Measurements from ENCODE around the gene TCEAL3. TPM values are rescaled to one million over a fixed set of nuclear protein-coding genes. Genes with fewer than 3 reads are reported as not detected.

TCEAL3 gene
- total RNA-seq: 11.1 and 16.3 TPM in 2 replicates

DNA sequence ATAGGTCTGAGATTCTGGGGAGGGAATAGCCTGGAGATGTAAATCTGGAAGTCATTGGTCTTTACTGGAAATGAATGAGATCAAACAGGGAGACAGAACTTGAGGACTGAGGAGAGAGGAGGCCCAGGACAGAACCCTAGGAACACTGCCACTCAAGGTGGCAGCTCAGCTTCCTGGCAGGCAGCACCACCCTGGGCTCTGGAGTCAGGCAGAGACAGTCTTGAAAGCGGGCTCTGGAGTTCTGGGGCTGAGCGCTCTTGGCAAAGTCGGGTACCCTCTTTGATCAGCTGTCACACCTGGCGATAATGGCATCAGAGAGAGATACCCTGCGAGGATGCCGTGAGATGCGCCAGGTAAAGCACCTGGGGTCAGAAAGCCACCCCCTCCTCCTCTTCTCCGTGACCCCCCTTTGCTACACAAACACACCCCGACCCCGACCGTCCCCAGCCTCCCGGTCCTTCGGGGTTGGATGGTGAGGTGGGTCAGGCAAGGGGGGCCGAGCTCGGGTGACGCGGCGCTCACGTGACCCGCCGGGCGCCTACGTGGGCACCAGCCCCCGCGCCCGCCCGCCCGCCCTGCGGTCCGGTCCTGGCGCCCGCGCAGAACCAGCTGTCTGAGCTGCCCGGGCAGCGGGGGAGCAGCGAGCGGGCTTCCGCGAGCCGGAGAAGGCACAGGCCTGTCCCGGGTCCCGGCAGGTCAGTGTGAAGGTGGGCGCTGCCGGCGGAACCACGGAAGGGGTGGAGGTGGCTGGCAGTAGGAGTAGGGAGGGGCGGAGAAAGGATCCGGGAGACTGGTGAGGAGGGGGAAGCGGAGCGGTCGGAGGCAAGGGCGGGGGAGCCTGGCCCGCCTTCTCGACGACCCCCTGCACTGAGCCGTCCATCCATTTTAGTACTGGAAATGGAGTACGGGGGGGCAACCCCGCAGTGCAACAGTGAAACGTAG, at the start of gene TCEAL3:
TCEAL3 (plus strand) TSS at position 600 of the 942 bp plus-strand sequence. CDS start 1,102 bp downstream, outside the sequence.

DNA sequence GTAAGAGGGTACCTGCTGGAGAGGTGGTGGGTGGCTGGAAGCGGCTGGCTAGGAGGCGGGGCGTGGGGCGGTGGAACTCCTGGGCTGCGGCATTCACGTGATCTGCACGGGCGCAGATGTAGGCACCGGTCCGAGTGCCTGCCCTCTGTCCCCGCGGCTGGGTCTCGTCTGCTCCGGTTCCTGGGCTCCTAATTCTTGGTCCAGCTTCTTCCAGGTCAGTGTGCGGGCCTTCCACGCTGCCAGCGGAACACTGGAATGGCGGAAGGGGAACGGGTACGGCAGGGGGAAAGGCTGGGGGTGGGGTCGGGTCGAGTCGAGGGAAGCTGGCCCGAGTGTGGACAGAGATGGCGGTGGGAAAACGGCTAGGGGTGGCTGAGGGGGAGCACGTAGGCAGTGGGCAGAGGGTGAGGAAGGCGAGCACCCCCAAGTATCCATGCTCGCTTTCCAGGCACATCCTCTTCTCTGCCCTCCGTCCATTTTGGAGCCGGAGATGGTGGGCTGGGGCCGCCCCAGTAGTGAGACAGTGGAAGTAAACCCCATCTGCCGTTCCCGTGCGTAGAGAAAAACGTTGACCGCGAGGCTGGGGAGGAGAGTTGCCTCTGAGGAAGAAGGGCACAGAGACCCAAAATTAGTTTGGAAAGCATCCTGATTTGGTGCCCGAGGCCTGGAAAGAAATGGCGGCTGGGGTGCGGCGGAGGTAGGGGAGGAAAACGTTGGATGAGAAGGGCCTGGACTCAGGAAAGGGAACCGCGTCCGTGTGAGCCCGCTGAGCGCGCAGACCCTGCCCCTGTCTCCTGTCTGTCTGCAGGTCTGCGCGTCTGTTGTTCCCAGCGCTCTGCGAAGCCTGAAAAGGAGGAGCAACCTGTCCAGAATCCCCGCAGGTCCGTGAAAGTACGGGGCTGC, 22.1 kb upstream of the TCEAL3 start, which contains the start of gene TCEAL4:
TCEAL4 (plus strand) TSS at position 105 of the 903 bp plus-strand sequence. CDS start 1,161 bp downstream, outside the sequence.

GRCh38 chrX:103628386-103629317, 20.9 kb downstream of the TCEAL3 start, which contains the start of gene TCEAL1:
TCEAL1 (plus strand) TSS chrX:103628975; CDS start chrX:103629917, 942 bp downstream.

Other genes starting within 250 kb of the TCEAL3 start
- gene BEX3, start 231.4 kb upstream of the TCEAL3 start, total RNA-seq: 210 and 275 TPM in 2 replicates
- 0.33 and 0.53 TPM in 2 replicates for gene RAB40A, start 88.5 kb upstream of the TCEAL3 start, total RNA-seq
- gene TCEAL4, start 22.4 kb upstream of the TCEAL3 start, total RNA-seq: 35.0 and 35.9 TPM in 2 replicates
- 16.6 and 20.1 TPM in 2 replicates for gene TCEAL1, start 21.0 kb downstream of the TCEAL3 start, total RNA-seq
- 309 and 484 TPM in 2 replicates for gene MORF4L2, start 78.7 kb downstream of the TCEAL3 start, total RNA-seq
- gene TMEM31, start 102.9 kb downstream of the TCEAL3 start, total RNA-seq: not detected in 2 replicates
- gene PLP1, start 168.9 kb downstream of the TCEAL3 start, total RNA-seq: 0.46 TPM in 1 of 2 replicates, not detected in the other
- gene RAB9B, start 224.3 kb downstream of the TCEAL3 start, total RNA-seq: 0.91 and 1.3 TPM in 2 replicates